Activated naive CD4-positive, alpha-beta T cell treated with anti-CD3 and anti-CD28 coated beads for 36 hours (primary cell): ENCODE measurements around the gene GPR15. TPM values are rescaled to one million over a fixed set of nuclear protein-coding genes. Genes with fewer than 3 reads are reported as not detected.
A peak's percentile ranks its signal among the peaks of the same experiment; 100 is the strongest.

ENCODE experiments used
- CTCF ChIA-PET: fragments of 350-600 bp; sonication (Branson Sonifier 250); formaldehyde crosslinking; loops from one replicate; lab custom pipeline; 2021; ENCODE audit warnings: antibody characterized with exemption; lab: Charles Lee
- DNase-seq: peaks from one replicate; pipeline ENCODE4 v3.0.0-alpha.2; 2020
- H3K27ac Mint-ChIP-seq: one replicate; pipeline ENCODE4 v1.8.0; 2021; ENCODE audit warnings: mild to moderate bottlenecking, mixed read lengths
- H3K27me3 Mint-ChIP-seq: one replicate; pipeline ENCODE4 v1.8.0; 2021; ENCODE audit warnings: low read depth, mixed read lengths
- H3K36me3 Mint-ChIP-seq: one replicate; pipeline ENCODE4 v1.8.0; 2021; ENCODE audit warnings: low read depth, mixed read lengths
- H3K4me1 Mint-ChIP-seq: one replicate; pipeline ENCODE4 v1.8.0; 2021; ENCODE audit warnings: low read depth, mixed read lengths
- H3K4me3 Mint-ChIP-seq: one replicate; pipeline ENCODE4 v1.8.0; 2021; ENCODE audit warnings: mild to moderate bottlenecking, moderate library complexity, mixed read lengths
- H3K9me3 Mint-ChIP-seq: one replicate; pipeline ENCODE4 v1.8.0; 2021; ENCODE audit warnings: mixed read lengths
- intact Hi-C: fragments of 100-400 bp; cut with micrococcal nuclease; formaldehyde crosslinking; loops from one replicate; pipeline ENCODE4 v1.15.1; 2023
- total RNA-seq, 2 experiments: library from RNA; stranded (reverse); gene quantifications; one replicate each; pipeline ENCODE4 v1.2.3, GENCODE V29; 2021

The GPR15 gene
- total RNA-seq, 2 experiments from 2014 or later, result 0.25 to 0.26 TPM

GRCh38 chr3:98561727-98562521 is 30.1 kb downstream of the GPR15 start:
- Mint-ChIP-seq H3K36me3 (no peaks in the 10 kb centered on the region), H3K27ac (no peak overlapping the region), H3K4me3 (no peak overlapping the region), H3K4me1 (peaks cover 77% of the 10 kb centered on the region), H3K27me3 (peaks cover 2% of the 10 kb centered on the region), H3K9me3 (peaks cover 4% of the 10 kb centered on the region)
- intact Hi-C loops, result no loop called here
- CTCF ChIA-PET, result interaction anchor here (1.1 to 1.7 kb wide), 2 partner anchors 12 to 219 kb away, joined by 3 to 6 read pairs; no protein-coding TSS in a partner anchor
- peak; percentile 37 for DNase-seq

GRCh38 chr3:98563661-98564281 is 32.0 kb downstream of the GPR15 start:
- Mint-ChIP-seq H3K4me3 (no peak overlapping the region), H3K36me3 (no peaks in the 10 kb centered on the region), H3K9me3 (peaks cover 4% of the 10 kb centered on the region), H3K27ac (no peak overlapping the region), H3K4me1 (peaks cover 68% of the 10 kb centered on the region), H3K27me3 (peaks cover 2% of the 10 kb centered on the region)
- CTCF ChIA-PET, result interaction anchor here (0.7 to 1.4 kb wide), 2 partner anchors 9 to 71 kb away, joined by 3 to 5 read pairs; no protein-coding TSS in a partner anchor
- intact Hi-C loops, result no loop called here
- DNase-seq, result no peak

GRCh38 chr3:98564282-98565005 is 32.7 kb downstream of the GPR15 start:
- CTCF ChIA-PET, result interaction anchor here (0.7 to 1.4 kb wide), 5 partner anchors 8 to 41 kb away, joined by 3 to 12 read pairs (median 4); partner anchors contain the start of gene CLDND1
- intact Hi-C loops, result loop anchor here (1.0 kb wide), 4 partner anchors 7 to 45 kb away; partner anchors contain the start of gene CPOX
- Mint-ChIP-seq H3K9me3 (peaks cover 4% of the 10 kb centered on the region), H3K4me3 (no peak overlapping the region), H3K36me3 (no peaks in the 10 kb centered on the region), H3K27me3 (no peaks in the 10 kb centered on the region), H3K27ac (no peak overlapping the region), H3K4me1 (peaks cover 63% of the 10 kb centered on the region)
- no peak for DNase-seq

- intact Hi-C loops, result loop anchor here (1.0 kb wide), 4 partner anchors 8 to 46 kb away; partner anchors contain the start of gene CPOX
- no peaks in the 10 kb centered on the region for H3K27me3 Mint-ChIP-seq
- CTCF ChIA-PET, result interaction anchor here (1.3 to 1.4 kb wide), 3 partner anchors 9 to 42 kb away, joined by 3 to 12 read pairs (median 4); partner anchors contain the start of gene CLDND1
These were observed 33.5 kb downstream of the GPR15 start for GRCh38 chr3:98565237-98565643.

GRCh38 chr3:98565843-98566242 is 34.1 kb downstream of the GPR15 start:
- Mint-ChIP-seq H3K4me1 (peaks cover 59% of the 10 kb centered on the region), H3K27ac (no peak overlapping the region), H3K9me3 (no peaks in the 10 kb centered on the region), H3K27me3 (no peaks in the 10 kb centered on the region), H3K36me3 (peaks cover 1% of the 10 kb centered on the region), H3K4me3 (no peak overlapping the region)
- CTCF ChIA-PET, result interaction anchor here (1.1 to 1.4 kb wide), 5 partner anchors 8 to 43 kb away, joined by 3 to 12 read pairs (median 3); partner anchors contain the start of gene CLDND1
- no peak for DNase-seq
- intact Hi-C loops, result loop anchor here (1.0 kb wide), 4 partner anchors 9 to 47 kb away; partner anchors contain the start of gene CPOX

More at GRCh38 chr3:98565237-98565643, 33.5 kb downstream of the GPR15 start:
- H3K36me3 Mint-ChIP-seq, result peaks cover 1% of the 10 kb centered on the region
- no peak overlapping the region for H3K27ac Mint-ChIP-seq
- DNase-seq, result no peak
- no peak overlapping the region for H3K4me3 Mint-ChIP-seq
- H3K4me1 Mint-ChIP-seq, result peaks cover 63% of the 10 kb centered on the region
- no peaks in the 10 kb centered on the region for H3K9me3 Mint-ChIP-seq

- CTCF ChIA-PET, result interaction anchor here (0.7 to 1.0 kb wide), 2 partner anchors 9 to 64 kb away, joined by 3 read pairs; no protein-coding TSS in a partner anchor
- no peak overlapping the region for H3K4me3 Mint-ChIP-seq
- H3K4me1 Mint-ChIP-seq, result peaks cover 50% of the 10 kb centered on the region
- H3K27ac Mint-ChIP-seq, result no peak overlapping the region
- intact Hi-C loops, result no loop called here
- H3K9me3 Mint-ChIP-seq, result no peaks in the 10 kb centered on the region
- H3K27me3 Mint-ChIP-seq, result no peaks in the 10 kb centered on the region
- DNase-seq, result no peak
- H3K36me3 Mint-ChIP-seq, result peaks cover 1% of the 10 kb centered on the region
These were observed 36.0 kb downstream of the GPR15 start for GRCh38 chr3:98567666-98568270.

GRCh38 chr3:98568402-98568801 is 36.6 kb downstream of the GPR15 start:
- H3K4me1 Mint-ChIP-seq, result peaks cover 49% of the 10 kb centered on the region
- H3K4me3 Mint-ChIP-seq, result no peak overlapping the region
- CTCF ChIA-PET, result interaction anchor here (0.7 to 1.0 kb wide), 2 partner anchors 10 to 65 kb away, joined by 3 read pairs; no protein-coding TSS in a partner anchor

GRCh38 chr3:98573181-98573728 is 41.5 kb downstream of the GPR15 start:
- CTCF ChIA-PET, result interaction anchor here (0.7 to 1.9 kb wide), 15 partner anchors 8 to 534 kb away, joined by 3 to 8 read pairs (median 4); no protein-coding TSS in a partner anchor
- Mint-ChIP-seq H3K27me3 (no peaks in the 10 kb centered on the region), H3K9me3 (peaks cover 1% of the 10 kb centered on the region), H3K36me3 (peaks cover 22% of the 10 kb centered on the region), H3K27ac (peak overlapping the region; percentile 47), H3K4me1 (peaks cover 19% of the 10 kb centered on the region), H3K4me3 (no peak overlapping the region)
- DNase-seq, result no peak
- intact Hi-C loops, result loop anchor here (1.0 to 10.0 kb wide), 5 partner anchors 51 to 534 kb away; partner anchors contain the start of gene CLDND1

More at GRCh38 chr3:98568402-98568801, 36.6 kb downstream of the GPR15 start:
- intact Hi-C loops, result no loop called here
- H3K9me3 Mint-ChIP-seq, result no peaks in the 10 kb centered on the region
- no peak overlapping the region for H3K27ac Mint-ChIP-seq
- H3K27me3 Mint-ChIP-seq, result no peaks in the 10 kb centered on the region
- H3K36me3 Mint-ChIP-seq, result peaks cover 1% of the 10 kb centered on the region
- DNase-seq, result no peak

GRCh38 chr3:98574132-98574531 is 42.4 kb downstream of the GPR15 start:
- no peak overlapping the region for H3K4me3 Mint-ChIP-seq
- intact Hi-C loops, result loop anchor here (10.0 kb wide), 1 partner anchor 389 kb away; no protein-coding TSS in a partner anchor
- H3K9me3 Mint-ChIP-seq, result peaks cover 1% of the 10 kb centered on the region
- H3K27me3 Mint-ChIP-seq, result no peaks in the 10 kb centered on the region
- no peak overlapping the region for H3K27ac Mint-ChIP-seq
- H3K36me3 Mint-ChIP-seq, result peaks cover 25% of the 10 kb centered on the region
- CTCF ChIA-PET, result interaction anchor here (0.7 to 1.4 kb wide), 7 partner anchors 9 to 61 kb away, joined by 3 to 6 read pairs (median 4); partner anchors contain the start of gene CLDND1
- DNase-seq, result no peak
- H3K4me1 Mint-ChIP-seq, result peaks cover 19% of the 10 kb centered on the region

GRCh38 chr3:98577178-98577895 is 45.6 kb downstream of the GPR15 start:
- H3K4me1 Mint-ChIP-seq, result peaks cover 19% of the 10 kb centered on the region
- intact Hi-C loops, result loop anchor here (10.0 kb wide), 1 partner anchor 393 kb away; no protein-coding TSS in a partner anchor

More at GRCh38 chr3:98577178-98577895, 45.6 kb downstream of the GPR15 start:
- Mint-ChIP-seq H3K9me3 (peaks cover 1% of the 10 kb centered on the region), H3K27ac (no peak overlapping the region), H3K27me3 (no peaks in the 10 kb centered on the region), H3K36me3 (peaks cover 26% of the 10 kb centered on the region), H3K4me3 (no peak overlapping the region)
- no peak for DNase-seq
- CTCF ChIA-PET, result interaction anchor here (0.6 kb wide), 1 partner anchor 10 kb away, joined by 3 read pairs; no protein-coding TSS in a partner anchor
